HepG2 (cell line): ENCODE data around the gene ZNF736. TPM values are rescaled to one million over a fixed set of nuclear protein-coding genes. Genes with fewer than 3 reads are reported as not detected.

Experiments
- ATAC-seq: fragments of 200-7000 bp; cut with Tn5 transposase; 3 replicates; pipeline ENCODE4 v1.9.1; 2020; ENCODE audit warnings: mild to moderate bottlenecking, moderate library complexity
- BruUV-seq: library from RNA; stranded (reverse); fragments of 400-500 nt; replicated peaks from 2 replicates; lab custom pipeline; 2021; lab: Mats Ljungman, UMichigan
- CTCF ChIA-PET: fragments of 300-600 bp; formaldehyde crosslinking; extraction: SDS; loops from one replicate; lab custom pipeline; 2021; ENCODE audit warnings: low total read pairs, inconsistent platforms, low intra/inter-chr PET ratio; lab: Yijun Ruan, JAX
- POLR2A ChIA-PET: fragments of 350-600 bp; sonication (Branson Sonifier 250); formaldehyde crosslinking; loops from one replicate; lab custom pipeline; 2020; ENCODE audit warnings: antibody characterized with exemption, inconsistent platforms; lab: Yijun Ruan, JAX
- DNase-seq: peaks from one replicate; pipeline ENCODE4 v3.0.0-alpha.2; 2015; ENCODE audit warnings: low spot score
- FAIRE-seq: peaks from 3 replicates; lab custom pipeline; 2011; peaks lifted over from hg19 to GRCh38; lab: Jason Lieb, UNC
- H2AFZ ChIP-seq: one replicate; pipeline ENCODE4 v1.6.1; 2011; ENCODE audit warnings: low read length, inconsistent platforms
- H3K27ac ChIP-seq: fragments of 300-600 bp; 3 replicates; pipeline ENCODE4 v1.8.0; 2011; ENCODE audit warnings: mixed run types, mild to moderate bottlenecking, mixed read lengths, low read length, inconsistent platforms; ENCODE audit not compliant: insufficient read depth; ENCODE audit errors: extremely low read length
- H3K27me3 ChIP-seq, 2 experiments: fragments of 200-600 bp in 1 of 2; 2 replicates in 1 of 2; 3 replicates in 1 of 2; pipeline versions ENCODE4 v1.6.0 to v1.8.0; 2011; ENCODE audit warnings: low read length in 2 of 2, mild to moderate bottlenecking in 2 of 2, moderate library complexity in 2 of 2, inconsistent platforms in 1 of 2; ENCODE audit not compliant: insufficient read depth in 2 of 2, control insufficient read depth in 1 of 2
- H3K36me3 ChIP-seq, 2 experiments: fragments of 200-600 bp in 1 of 2; replicated peaks in 1 of 2; 2 replicates in 1 of 2; 3 replicates in 1 of 2; pipeline versions ENCODE4 v1.5.1 to v1.8.0; 2011; ENCODE audit warnings: low read length in 2 of 2, inconsistent platforms in 1 of 2; ENCODE audit not compliant: insufficient read depth in 2 of 2, control insufficient read depth in 1 of 2
- H3K4me1 ChIP-seq: 2 replicates; pipeline ENCODE4 v1.5.1; 2012; ENCODE audit warnings: low read length, inconsistent platforms; ENCODE audit not compliant: insufficient read depth
- H3K4me2 ChIP-seq: 2 replicates; pipeline ENCODE4 v1.6.0; 2011; ENCODE audit warnings: low read depth, low read length, inconsistent platforms
- H3K4me3 ChIP-seq, 3 experiments: fragments of 200-600 bp in 1 of 3; sonication (generic), shearing (Covaris generic) in 1 of 3; replicated peaks in 1 of 3; 2 replicates each; pipeline ENCODE4 v1.5.1; 2011 to 2016; ENCODE audit warnings: low read length in 3 of 3, inconsistent platforms in 2 of 3, low read depth in 2 of 3, mild to moderate bottlenecking in 2 of 3, control low read depth in 1 of 3, mixed read lengths in 1 of 3; ENCODE audit not compliant: insufficient read depth in 1 of 3
- H3K79me2 ChIP-seq: one replicate; pipeline ENCODE4 v1.6.1; 2011; ENCODE audit warnings: low read length, inconsistent platforms; ENCODE audit not compliant: insufficient read depth
- H3K9ac ChIP-seq: 2 replicates; pipeline ENCODE4 v1.6.0; 2011; ENCODE audit warnings: mild to moderate bottlenecking, low read depth, low read length, inconsistent platforms; ENCODE audit not compliant: insufficient read depth
- H3K9me3 ChIP-seq: 2 replicates; pipeline ENCODE4 v1.5.1; 2012; ENCODE audit warnings: mild to moderate bottlenecking, low read length
- H4K20me1 ChIP-seq: 2 replicates; pipeline ENCODE4 v1.6.0; 2011; ENCODE audit warnings: inconsistent platforms, mild to moderate bottlenecking, low read length, moderate library complexity; ENCODE audit not compliant: insufficient read depth
- ATF5 ChIP-seq: sonication (generic); formaldehyde crosslinking; IDR thresholded peaks from 2 replicates; pipeline ENCODE4 v1.4.0; 2020; ENCODE audit warnings: mild to moderate bottlenecking, low read depth, missing genetic modification reagents
- ZNF136 ChIP-seq: sonication (generic); formaldehyde crosslinking; IDR thresholded peaks from 2 replicates; pipeline ENCODE4 v1.8.1; 2022; ENCODE audit warnings: low read depth, mild to moderate bottlenecking, moderate library complexity, missing genetic modification reagents
- ZNF672 ChIP-seq: sonication (generic); formaldehyde crosslinking; IDR thresholded peaks from 2 replicates; pipeline ENCODE4 v1.8.1; 2022; ENCODE audit warnings: missing genetic modification reagents
- WGBS: methylation state at CpG from one replicate; pipeline ENCODE4 v1.1.6; 2017; ENCODE audit warnings: low lambda C conversion rate; 5-methylcytosine and 5-hydroxymethylcytosine counted together
- in situ Hi-C: cut with HindIII; loops from 2 replicates; pipeline ENCODE4 v1.10.0; 2017; ENCODE audit warnings: low pct_unique_long_range_greater_than_20kb; ENCODE audit not compliant: extremely low pct_ligation_motif_present
- intact Hi-C: fragments of 100-400 bp; cut with micrococcal nuclease; formaldehyde crosslinking; loops from one replicate; pipeline ENCODE4 v1.10.0; 2022; ENCODE audit not compliant: unreplicated experiment
- polyA plus RNA-seq, 8 experiments: library from polyadenylated mRNA; depleted of rRNA in 3 of 8; stranded (reverse) in 7 of 8; unstranded in 1 of 8; fragments of >200 nt; fragmentation: Illumina TruSeq in 4 of 8; extraction: Trizol in 4 of 8; gene quantifications; 2 replicates each; pipeline versions ENCODE4 v1.2.1 to v1.2.3, GENCODE V29; 2011 to 2016; ENCODE audit warnings: low read depth in 4 of 8, missing spikeins in 1 of 8, mixed read lengths in 1 of 8; ENCODE audit not compliant: insufficient read depth in 1 of 8
- total RNA-seq, 5 experiments: library from RNA; depleted of rRNA; stranded (reverse); fragments of >200 nt; fragmentation: Illumina TruSeq; extraction: Trizol; gene quantifications; 2 replicates each; pipeline ENCODE4 v1.2.3, GENCODE V29; 2016; ENCODE audit warnings: low read depth in 1 of 5
- TF ChIP-seq, protein P1 (sequence below): sonication (generic); formaldehyde crosslinking; IDR thresholded peaks from 2 replicates; pipeline ENCODE4 v1.4.0; 2020; ENCODE audit warnings: missing genetic modification reagents, borderline replicate concordance
- TF ChIP-seq, protein P2 (sequence below): sonication (generic); formaldehyde crosslinking; IDR thresholded peaks from 2 replicates; pipeline ENCODE4 v1.4.0; 2020; ENCODE audit warnings: mild to moderate bottlenecking, missing genetic modification reagents, borderline replicate concordance

ZNF736 gene
- total and polyA plus RNA-seq, 2 of the 13 experiments (the other 11 are each of a cell fraction or from before 2014, with no cell fraction given): not detected

DNA sequence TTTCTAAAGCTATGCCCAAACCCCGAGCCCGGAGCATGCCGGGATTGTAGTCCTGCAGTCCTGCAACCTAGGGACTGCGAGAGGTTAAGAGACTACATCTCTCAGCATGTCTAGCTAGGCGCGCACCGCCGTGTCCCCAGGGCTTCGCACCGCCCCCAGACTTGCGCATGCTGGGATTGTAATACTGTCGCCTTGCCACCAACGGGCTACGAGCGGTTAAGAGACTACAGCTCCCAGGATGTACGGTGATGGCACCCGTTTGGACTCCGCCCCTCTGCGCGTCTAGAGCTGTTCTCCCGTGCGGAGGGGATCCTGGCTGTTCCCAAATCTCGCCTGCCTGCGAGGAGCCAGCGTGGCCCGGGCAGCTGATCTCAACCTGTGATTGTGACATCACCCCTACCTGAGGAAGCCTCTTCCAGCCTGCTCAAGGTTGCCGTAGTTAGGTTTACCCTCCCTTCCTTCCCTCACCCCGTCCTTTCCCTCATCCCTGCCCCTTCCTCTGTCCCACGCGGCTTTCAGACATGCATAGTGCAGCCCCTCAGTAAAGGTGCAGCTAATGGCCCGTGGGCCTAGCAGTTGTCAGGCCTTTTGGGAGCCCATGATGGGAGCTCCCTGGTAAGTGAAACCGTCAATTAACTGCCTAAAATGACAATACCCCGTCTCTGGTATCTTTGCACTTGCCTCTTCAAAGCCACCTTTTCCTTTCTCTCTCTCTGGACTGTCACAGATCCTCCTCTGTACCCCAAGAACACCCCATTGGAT is 6.3 kb upstream of the ZNF736 start:
- ATAC-seq: no peak
- TF ChIP-seq, protein P1, sequence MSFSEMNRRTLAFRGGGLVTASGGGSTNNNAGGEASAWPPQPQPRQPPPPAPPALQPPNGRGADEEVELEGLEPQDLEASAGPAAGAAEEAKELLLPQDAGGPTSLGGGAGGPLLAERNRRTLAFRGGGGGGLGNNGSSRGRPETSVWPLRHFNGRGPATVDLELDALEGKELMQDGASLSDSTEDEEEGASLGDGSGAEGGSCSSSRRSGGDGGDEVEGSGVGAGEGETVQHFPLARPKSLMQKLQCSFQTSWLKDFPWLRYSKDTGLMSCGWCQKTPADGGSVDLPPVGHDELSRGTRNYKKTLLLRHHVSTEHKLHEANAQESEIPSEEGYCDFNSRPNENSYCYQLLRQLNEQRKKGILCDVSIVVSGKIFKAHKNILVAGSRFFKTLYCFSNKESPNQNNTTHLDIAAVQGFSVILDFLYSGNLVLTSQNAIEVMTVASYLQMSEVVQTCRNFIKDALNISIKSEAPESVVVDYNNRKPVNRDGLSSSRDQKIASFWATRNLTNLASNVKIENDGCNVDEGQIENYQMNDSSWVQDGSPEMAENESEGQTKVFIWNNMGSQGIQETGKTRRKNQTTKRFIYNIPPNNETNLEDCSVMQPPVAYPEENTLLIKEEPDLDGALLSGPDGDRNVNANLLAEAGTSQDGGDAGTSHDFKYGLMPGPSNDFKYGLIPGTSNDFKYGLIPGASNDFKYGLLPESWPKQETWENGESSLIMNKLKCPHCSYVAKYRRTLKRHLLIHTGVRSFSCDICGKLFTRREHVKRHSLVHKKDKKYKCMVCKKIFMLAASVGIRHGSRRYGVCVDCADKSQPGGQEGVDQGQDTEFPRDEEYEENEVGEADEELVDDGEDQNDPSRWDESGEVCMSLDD (CRISPR knock-in tag): no peak
- TF ChIP-seq, protein P2, sequence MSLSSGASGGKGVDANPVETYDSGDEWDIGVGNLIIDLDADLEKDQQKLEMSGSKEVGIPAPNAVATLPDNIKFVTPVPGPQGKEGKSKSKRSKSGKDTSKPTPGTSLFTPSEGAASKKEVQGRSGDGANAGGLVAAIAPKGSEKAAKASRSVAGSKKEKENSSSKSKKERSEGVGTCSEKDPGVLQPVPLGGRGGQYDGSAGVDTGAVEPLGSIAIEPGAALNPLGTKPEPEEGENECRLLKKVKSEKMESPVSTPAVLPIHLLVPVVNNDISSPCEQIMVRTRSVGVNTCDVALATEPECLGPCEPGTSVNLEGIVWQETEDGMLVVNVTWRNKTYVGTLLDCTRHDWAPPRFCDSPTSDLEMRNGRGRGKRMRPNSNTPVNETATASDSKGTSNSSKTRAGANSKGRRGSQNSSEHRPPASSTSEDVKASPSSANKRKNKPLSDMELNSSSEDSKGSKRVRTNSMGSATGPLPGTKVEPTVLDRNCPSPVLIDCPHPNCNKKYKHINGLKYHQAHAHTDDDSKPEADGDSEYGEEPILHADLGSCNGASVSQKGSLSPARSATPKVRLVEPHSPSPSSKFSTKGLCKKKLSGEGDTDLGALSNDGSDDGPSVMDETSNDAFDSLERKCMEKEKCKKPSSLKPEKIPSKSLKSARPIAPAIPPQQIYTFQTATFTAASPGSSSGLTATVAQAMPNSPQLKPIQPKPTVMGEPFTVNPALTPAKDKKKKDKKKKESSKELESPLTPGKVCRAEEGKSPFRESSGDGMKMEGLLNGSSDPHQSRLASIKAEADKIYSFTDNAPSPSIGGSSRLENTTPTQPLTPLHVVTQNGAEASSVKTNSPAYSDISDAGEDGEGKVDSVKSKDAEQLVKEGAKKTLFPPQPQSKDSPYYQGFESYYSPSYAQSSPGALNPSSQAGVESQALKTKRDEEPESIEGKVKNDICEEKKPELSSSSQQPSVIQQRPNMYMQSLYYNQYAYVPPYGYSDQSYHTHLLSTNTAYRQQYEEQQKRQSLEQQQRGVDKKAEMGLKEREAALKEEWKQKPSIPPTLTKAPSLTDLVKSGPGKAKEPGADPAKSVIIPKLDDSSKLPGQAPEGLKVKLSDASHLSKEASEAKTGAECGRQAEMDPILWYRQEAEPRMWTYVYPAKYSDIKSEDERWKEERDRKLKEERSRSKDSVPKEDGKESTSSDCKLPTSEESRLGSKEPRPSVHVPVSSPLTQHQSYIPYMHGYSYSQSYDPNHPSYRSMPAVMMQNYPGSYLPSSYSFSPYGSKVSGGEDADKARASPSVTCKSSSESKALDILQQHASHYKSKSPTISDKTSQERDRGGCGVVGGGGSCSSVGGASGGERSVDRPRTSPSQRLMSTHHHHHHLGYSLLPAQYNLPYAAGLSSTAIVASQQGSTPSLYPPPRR (CRISPR knock-in tag): no peak
- TF ChIP-seq ZNF672 (CRISPR knock-in tag) (no peak), ZNF136 (CRISPR knock-in tag) (no peak), ATF5 (CRISPR knock-in tag) (no peak)
- TF ChIP-seq, all 625 proteins: peak for 0
- Histone ChIP-seq H3K4me1 (no peaks in the 10 kb centered on the region), H3K9me3 (peaks cover 70% of the 10 kb centered on the region), H3K4me2 (no peak overlapping the region), H3K27me3 (no peaks in the 10 kb centered on the region), H3K4me3 (no peak overlapping the region), H3K79me2 (no peaks in the 10 kb centered on the region), H3K27ac (no peak overlapping the region), H3K9ac (no peak overlapping the region), H2AFZ (no peak overlapping the region), H4K20me1 (no peaks in the 10 kb centered on the region), H3K36me3 (no peaks in the 10 kb centered on the region)
- in situ Hi-C loops: no loop called here
- intact Hi-C loops: no loop called here
- DNase-seq (no peak), FAIRE-seq (no peak)
- WGBS: 47% methylated on average over 23 of the region's 33 CpGs
- no TSS peak for BruUV-seq
- ChIA-PET CTCF (no interaction called here), POLR2A (no interaction called here)
